Measurements from ENCODE around the gene UBE2B.
A peak's percentile ranks its signal among the peaks of the same experiment; 100 is the strongest.

- TF ChIP-seq CTCF (IDR thresholded peaks at IDR 0.05) (peak; percentile 44 to 94 (median 91)), POLR2A (IDR thresholded peaks at IDR 0.05) (peak; percentile 64)
Measured at GRCh38 chr5:134411546-134412266, 40.3 kb downstream of the UBE2B start, which contains the start of gene CDKN2AIPNL.
